ENCODE measurements around the gene CMIP. TPM values are rescaled to one million over a fixed set of nuclear protein-coding genes. Genes with fewer than 3 reads are reported as not detected.
A peak's percentile ranks its signal among the peaks of the same experiment; 100 is the strongest.
"Not testable (repeated sequence)": the region's sequence is repeated elsewhere in the genome, so short reads cannot be mapped to it uniquely, and the experiment has no call there.

Gene CMIP
- total RNA-seq, 1 donor from 2014 or later = 111 TPM

GRCh38 chr16:81575307-81575706, 130.7 kb downstream of the CMIP start:
- DNase-seq (ENCODE audit: extremely low read depth, low read depth, low spot score) = no peak

GRCh38 chr16:81575834-81576233, 131.2 kb downstream of the CMIP start:
- DNase-seq (ENCODE audit: extremely low read depth, low read depth, low spot score) = no peak

GRCh38 chr16:81576696-81577095, 132.1 kb downstream of the CMIP start:
- no peak for DNase-seq (ENCODE audit: extremely low read depth, low read depth, low spot score)

GRCh38 chr16:81577272-81577671, 132.7 kb downstream of the CMIP start:
- not testable (repeated sequence) for DNase-seq (ENCODE audit: extremely low read depth, low read depth, low spot score)

- DNase-seq (ENCODE audit: extremely low read depth, low read depth, low spot score) = no peak
Observed at GRCh38 chr16:81578076-81578475, 133.5 kb downstream of the CMIP start.

GRCh38 chr16:81578636-81579413, 134.2 kb downstream of the CMIP start:
- DNase-seq (ENCODE audit: extremely low read depth, low read depth, low spot score) = no peak

- DNase-seq (ENCODE audit: extremely low read depth, low read depth, low spot score) = peak; percentile 51
Observed at GRCh38 chr16:81581107-81581506, 136.5 kb downstream of the CMIP start.

- no peak for DNase-seq (ENCODE audit: extremely low read depth, low read depth, low spot score)
Observed at GRCh38 chr16:81582655-81583441, 138.2 kb downstream of the CMIP start.

GRCh38 chr16:81583893-81584631, 139.5 kb downstream of the CMIP start:
- DNase-seq (ENCODE audit: extremely low read depth, low read depth, low spot score) = no peak

- no peak for DNase-seq (ENCODE audit: extremely low read depth, low read depth, low spot score)
Observed at GRCh38 chr16:81585785-81586184, 141.2 kb downstream of the CMIP start.

GRCh38 chr16:81586417-81586816, 141.8 kb downstream of the CMIP start:
- no peak for DNase-seq (ENCODE audit: extremely low read depth, low read depth, low spot score)

- no peak for DNase-seq (ENCODE audit: extremely low read depth, low read depth, low spot score)
Observed at GRCh38 chr16:81586977-81587625, 142.5 kb downstream of the CMIP start.

- no peak for DNase-seq (ENCODE audit: extremely low read depth, low read depth, low spot score)
Observed at GRCh38 chr16:81587626-81588160, 143.1 kb downstream of the CMIP start.

- no peak for DNase-seq (ENCODE audit: extremely low read depth, low read depth, low spot score)
Observed at GRCh38 chr16:81588326-81589081, 143.9 kb downstream of the CMIP start.

GRCh38 chr16:81589975-81590650, 145.5 kb downstream of the CMIP start:
- DNase-seq (ENCODE audit: extremely low read depth, low read depth, low spot score) = no peak

GRCh38 chr16:81590714-81591544, 146.3 kb downstream of the CMIP start:
- no peak for DNase-seq (ENCODE audit: extremely low read depth, low read depth, low spot score)

- DNase-seq (ENCODE audit: extremely low read depth, low read depth, low spot score) = no peak
Observed at GRCh38 chr16:81591545-81591870, 146.9 kb downstream of the CMIP start.

- DNase-seq (ENCODE audit: extremely low read depth, low read depth, low spot score) = no peak
Observed at GRCh38 chr16:81592353-81592866, 147.8 kb downstream of the CMIP start.

Measured in glomerular endothelial cell (primary cell).